ENCODE data around the gene LENEP. TPM values are rescaled to one million over a fixed set of nuclear protein-coding genes. Genes with fewer than 3 reads are reported as not detected.
"Not testable (repeated sequence)": the region's sequence is repeated elsewhere in the genome, so short reads cannot be mapped to it uniquely, and the experiment has no call there.

Gene LENEP
- total and polyA plus RNA-seq, 11 donors: not detected

- DNase-seq (no peak), ATAC-seq (no peak)
- no peak for TF ChIP-seq CTCF (IDR thresholded peaks at IDR 0.05)
- no peak for TF ChIP-seq POLR2A (IDR thresholded peaks at IDR 0.05)
- Histone ChIP-seq H3K27ac (peak overlapping the region in 6 of 12 donors; percentile 29 to 79 (median 48)), H3K9me3 (no peaks in the 10 kb centered on the region), H3K27me3 (no peaks in the 10 kb centered on the region), H3K36me3 (peaks cover 0 to 21% (median 8%) of the 10 kb centered on the region in 9 donors), H3K4me3 (peak overlapping the region in 11 of 12 donors; percentile 10 to 87 (median 71)), H3K4me1 (peaks cover 3 to 27% (median 14%) of the 10 kb centered on the region in 12 donors)
- 65 to 70% (median 67%) methylated on average over 6 of the region's 6 CpGs for WGBS, 4 donors
- intact Hi-C loops (cut with DNase I): loop anchor here in 1 of 10 donors (2.0 kb wide), 1 partner anchor 18 kb away; no protein-coding TSS in a partner anchor
Measured at GRCh38 chr1:154982341-154982740, 11.0 kb upstream of the LENEP start.

- DNase-seq: peak; percentile 95 to 99 (median 97)
- 0 to 1% (median 1%) methylated on average over 26 of the region's 26 CpGs for WGBS, 4 donors
- intact Hi-C loops (cut with DNase I): loop anchor here in 2 of 10 donors (1.0 to 2.0 kb wide), 2 partner anchors 9 to 18 kb away; partner anchors contain the start of gene CKS1B (in 1 of the 2)
Measured at GRCh38 chr1:154982897-154983648, 10.3 kb upstream of the LENEP start, which contains the start of gene FLAD1. TSS of gene FLAD1 (plus strand) at chr1:154983344. CDS start at chr1:154983695, 351 bp downstream.

GRCh38 chr1:154983776-154984466 is 9.5 kb upstream of the LENEP start:
- DNase-seq (no peak), ATAC-seq (no peak)
- TF ChIP-seq CTCF (IDR thresholded peaks at IDR 0.05): no peak
- no peak for TF ChIP-seq POLR2A (IDR thresholded peaks at IDR 0.05)
- Histone ChIP-seq H3K4me1 (peaks cover 3 to 28% (median 14%) of the 10 kb centered on the region in 12 donors), H3K27ac (peak overlapping the region in 10 of 12 donors; percentile 48 to 82 (median 74)), H3K4me3 (peak overlapping the region; percentile 43 to 87 (median 71)), H3K9me3 (no peaks in the 10 kb centered on the region), H3K36me3 (peaks cover 0 to 32% (median 22%) of the 10 kb centered on the region in 9 donors), H3K27me3 (no peaks in the 10 kb centered on the region)
- intact Hi-C loops (cut with DNase I): loop anchor here in 3 of 10 donors (1.0 to 2.0 kb wide), 3 partner anchors 10 to 17 kb away; partner anchors contain the start of gene CKS1B (in 1 of the 3)
- WGBS, 4 donors: 15 to 20% (median 17%) methylated on average over 12 to 17 of the region's 17 CpGs

More at GRCh38 chr1:154982897-154983648, 10.3 kb upstream of the LENEP start, which contains the start of gene FLAD1:
- Histone ChIP-seq H3K36me3 (peaks cover 0 to 29% (median 15%) of the 10 kb centered on the region in 9 donors), H3K27me3 (no peaks in the 10 kb centered on the region), H3K4me1 (peaks cover 3 to 28% (median 14%) of the 10 kb centered on the region in 12 donors), H3K9me3 (no peaks in the 10 kb centered on the region), H3K4me3 (peak within 1 kb of the TSS; percentile 43 to 87 (median 71)), H3K27ac (peak within 1 kb of the TSS in 11 of 12 donors; percentile 48 to 82 (median 76))
- TF ChIP-seq CTCF (IDR thresholded peaks at IDR 0.05) (no peak), POLR2A (IDR thresholded peaks at IDR 0.05) (peak in 1 of 2 donors; percentile 56)
- ATAC-seq: peak; percentile 100

GRCh38 chr1:154986736-154987135 is 6.7 kb upstream of the LENEP start:
- H3K4me3 ChIP-seq; intact Hi-C loops (cut with DNase I); DNase-seq; H3K27ac ChIP-seq; H3K27me3 ChIP-seq; ATAC-seq; H3K9me3 ChIP-seq: not testable (repeated sequence)
- H3K36me3 ChIP-seq: peaks cover 0 to 52% (median 44%) of the 10 kb centered on the region in 9 donors
- H3K4me1 ChIP-seq: peaks cover 3 to 28% (median 14%) of the 10 kb centered on the region in 12 donors
- 85 to 93% (median 89%) methylated on average over 4 of the region's 4 CpGs for WGBS, 4 donors

Measured in heart left ventricle (tissue), 16 donors.